ENCODE results near the gene GNB1.

- TF ChIP-seq CTCF (conservative IDR thresholded peaks at IDR 0.05 in 1 of 2, IDR thresholded peaks at IDR 0.05 in 1 of 2; ENCODE audit: low read depth in 1 of 2, low read length in 2 of 2): no peak
- no peak for TF ChIP-seq EZH2 (IDR thresholded peaks at IDR 0.05; ENCODE audit: low read length, missing control alignments)
These were observed 14.5 kb downstream of the GNB1 start for GRCh38 chr1:1876335-1876930.
